Right cardiac atrium (tissue), 5 donors: ENCODE measurements around the gene PTBP1. TPM values are rescaled to one million over a fixed set of nuclear protein-coding genes. Genes with fewer than 3 reads are reported as not detected.

Experiments
- ATAC-seq, 2 donors: fragments of 200-7000 bp; cut with Tn5 transposase; one replicate each; pipeline versions ENCODE4 v1.8.0 to v1.9.1; 2020; ENCODE audit warnings: moderate library complexity in 2 of 2, mild to moderate bottlenecking in 1 of 2
- DNase-seq, 3 donors: peaks; one replicate each; pipeline ENCODE4 v3.0.0-alpha.2; 2020
- H3K27ac ChIP-seq: one replicate; pipeline ENCODE4 v1.5.1; 2013; ENCODE audit warnings: mild to moderate bottlenecking, low read length, control low read depth, moderate library complexity
- H3K27me3 ChIP-seq: one replicate; pipeline ENCODE4 v1.6.1; 2013; ENCODE audit not compliant: control insufficient read depth, insufficient read depth
- H3K4me1 ChIP-seq: one replicate; pipeline ENCODE4 v1.6.1; 2013; ENCODE audit warnings: low read length; ENCODE audit not compliant: control insufficient read depth, insufficient read depth
- H3K4me3 ChIP-seq: one replicate; pipeline ENCODE4 v1.5.1; 2013; ENCODE audit warnings: low read length, control low read depth
- H3K9me3 ChIP-seq: one replicate; pipeline ENCODE4 v1.6.1; 2013; ENCODE audit warnings: low read length; ENCODE audit not compliant: control insufficient read depth
- WGBS: extraction: QIAGEN DNeasy Blood & Tissue Kit; methylation state at CpG from one replicate; pipeline ENCODE4 v1.1.7; 2013; 5-methylcytosine and 5-hydroxymethylcytosine counted together
- intact Hi-C, 4 donors: fragments of 100-400 bp; cut with DNase I; formaldehyde crosslinking; loops; one replicate each; pipeline versions ENCODE4 v1.11.0 to v1.14.0; 2022 to 2023
- polyA plus RNA-seq: library from polyadenylated mRNA; stranded (reverse); fragments of 200-250 nt; gene quantifications from one replicate; pipeline ENCODE4 v1.2.3, GENCODE V29; 2013
- total RNA-seq, 4 donors: library from RNA; stranded (reverse); fragmentation: NEBNext Ultra II Directional; extraction: Animal tissue kit (Norgen Biotek cat#: 25700); gene quantifications; one replicate each; pipeline ENCODE4 v1.2.1, GENCODE V29; 2021
- donor health status: healthy with polysubstance abuse.
- donor health status: DM: no; HTN: yes; CAD: no.
- donor health status: DM: no; HTN: no; CAD: no.
- donor health status: DM: no; HTN: yes; CAD: no; lungs with severe emphysema.
- donor health status: DM: yes; HTN: yes; CAD: no.

Gene PTBP1
- total and polyA plus RNA-seq, 5 donors = 42.9 to 119 (median 81.3) TPM

- H3K4me1 ChIP-seq = no peaks in the 10 kb centered on the region
- no peaks in the 10 kb centered on the region for H3K27me3 ChIP-seq
- intact Hi-C loops = no loop called here
- no peak overlapping the region for H3K27ac ChIP-seq
- ATAC-seq = no peak
- WGBS = 88% methylated on average over 36 of the region's 36 CpGs
- peak in 1 of 3 donors; percentile 42 for DNase-seq
- no peaks in the 10 kb centered on the region for H3K9me3 ChIP-seq
- H3K4me3 ChIP-seq = no peak overlapping the region
Observed at GRCh38 chr19:756821-757688, 40.2 kb upstream of the PTBP1 start.

- ATAC-seq = no peak
Observed at GRCh38 chr19:757811-758668, 39.2 kb upstream of the PTBP1 start.

GRCh38 chr19:763181-763580, 34.1 kb upstream of the PTBP1 start:
- no peaks in the 10 kb centered on the region for H3K9me3 ChIP-seq
- ATAC-seq = no peak
- no peaks in the 10 kb centered on the region for H3K27me3 ChIP-seq
- H3K27ac ChIP-seq = no peak overlapping the region
- intact Hi-C loops = loop anchor here in 2 of 4 donors (10.0 kb wide), 2 partner anchors 162 to 222 kb away; partner anchors contain the start of genes ARID3A (in 1 of the 2) and WDR18 (in 1 of the 2)
- H3K4me3 ChIP-seq = no peak overlapping the region
- H3K4me1 ChIP-seq = no peaks in the 10 kb centered on the region
- no peak for DNase-seq
- WGBS = 94% methylated on average over 10 of the region's 10 CpGs

More at GRCh38 chr19:757811-758668, 39.2 kb upstream of the PTBP1 start:
- Histone ChIP-seq H3K4me3 (no peak overlapping the region), H3K9me3 (no peaks in the 10 kb centered on the region), H3K27ac (no peak overlapping the region), H3K27me3 (no peaks in the 10 kb centered on the region), H3K4me1 (no peaks in the 10 kb centered on the region)
- WGBS = 96% methylated on average over 50 of the region's 50 CpGs
- no peak for DNase-seq
- intact Hi-C loops = no loop called here

- WGBS = 91% methylated on average over 6 of the region's 6 CpGs
- Histone ChIP-seq H3K4me3 (no peak overlapping the region), H3K27ac (no peak overlapping the region), H3K4me1 (no peaks in the 10 kb centered on the region), H3K9me3 (no peaks in the 10 kb centered on the region), H3K27me3 (no peaks in the 10 kb centered on the region)
- intact Hi-C loops = loop anchor here in 2 of 4 donors (10.0 kb wide), 2 partner anchors 161 to 221 kb away; partner anchors contain the start of genes ARID3A (in 1 of the 2) and WDR18 (in 1 of the 2)
- DNase-seq (no peak), ATAC-seq (no peak)
Observed at GRCh38 chr19:763869-764268, 33.4 kb upstream of the PTBP1 start.

- WGBS = 90% methylated on average over 12 of the region's 12 CpGs
- DNase-seq (no peak), ATAC-seq (peak in 1 of 2 donors; percentile 6)
- Histone ChIP-seq H3K27me3 (no peaks in the 10 kb centered on the region), H3K4me3 (no peak overlapping the region), H3K27ac (no peak overlapping the region), H3K9me3 (no peaks in the 10 kb centered on the region), H3K4me1 (no peaks in the 10 kb centered on the region)
- intact Hi-C loops = loop anchor here in 2 of 4 donors (10.0 kb wide), 2 partner anchors 160 to 220 kb away; partner anchors contain the start of genes ARID3A (in 1 of the 2) and WDR18 (in 1 of the 2)
Observed at GRCh38 chr19:764301-764700, 33.0 kb upstream of the PTBP1 start.

GRCh38 chr19:765179-765738, 32.0 kb upstream of the PTBP1 start:
- intact Hi-C loops = loop anchor here in 3 of 4 donors (5.0 to 10.0 kb wide), 4 partner anchors 92 to 220 kb away; partner anchors contain the start of genes ARID3A (in 1 of the 3), CFD (in 1 of the 3) and WDR18 (in 1 of the 3)
- Histone ChIP-seq H3K27ac (no peak overlapping the region), H3K4me1 (no peaks in the 10 kb centered on the region), H3K9me3 (no peaks in the 10 kb centered on the region), H3K4me3 (no peak overlapping the region), H3K27me3 (no peaks in the 10 kb centered on the region)
- WGBS = 80% methylated on average over 7 of the region's 7 CpGs
- DNase-seq (no peak), ATAC-seq (peak; percentile 7 to 13)

GRCh38 chr19:768424-768823, 28.8 kb upstream of the PTBP1 start:
- intact Hi-C loops = loop anchor here in 3 of 4 donors (5.0 to 10.0 kb wide), 4 partner anchors 89 to 216 kb away; partner anchors contain the start of genes ARID3A (in 1 of the 3), CFD (in 1 of the 3) and WDR18 (in 1 of the 3)
- Histone ChIP-seq H3K4me3 (no peak overlapping the region), H3K9me3 (no peaks in the 10 kb centered on the region), H3K27ac (no peak overlapping the region), H3K27me3 (no peaks in the 10 kb centered on the region), H3K4me1 (no peaks in the 10 kb centered on the region)
- WGBS = 67% methylated on average over 14 of the region's 14 CpGs
- ATAC-seq (no peak), DNase-seq (no peak)

- Histone ChIP-seq H3K27ac (no peak overlapping the region), H3K9me3 (no peaks in the 10 kb centered on the region), H3K27me3 (no peaks in the 10 kb centered on the region), H3K4me3 (no peak overlapping the region), H3K4me1 (no peaks in the 10 kb centered on the region)
- 80% methylated on average over 6 of the region's 6 CpGs for WGBS
- peak; percentile 15 to 22 for ATAC-seq
- no peak for DNase-seq
- intact Hi-C loops = loop anchor here (1.0 to 10.0 kb wide), 8 partner anchors 85 to 215 kb away; partner anchors contain the start of genes CFD (in 2 of the 4), WDR18 (in 2 of the 4), ARID3A (in 1 of the 4) and ELANE (in 1 of the 4)
Observed at GRCh38 chr19:769616-770015, 27.6 kb upstream of the PTBP1 start.

- DNase-seq (peak; percentile 62 to 73 (median 67)), ATAC-seq (peak; percentile 50 to 61)
- no peaks in the 10 kb centered on the region for H3K4me1 ChIP-seq
- H3K27me3 ChIP-seq = no peaks in the 10 kb centered on the region
- H3K9me3 ChIP-seq = no peaks in the 10 kb centered on the region
- H3K27ac ChIP-seq = no peak overlapping the region
- intact Hi-C loops = loop anchor here in 2 of 4 donors (2.0 to 10.0 kb wide), 4 partner anchors 83 to 213 kb away; partner anchors contain the start of genes CFD (in 1 of the 2), ELANE (in 1 of the 2) and WDR18 (in 1 of the 2)
- 25% methylated on average over 6 of the region's 6 CpGs for WGBS
- H3K4me3 ChIP-seq = no peak overlapping the region
Observed at GRCh38 chr19:771332-771785, 25.9 kb upstream of the PTBP1 start.

GRCh38 chr19:772063-772462, 25.2 kb upstream of the PTBP1 start:
- no peaks in the 10 kb centered on the region for H3K9me3 ChIP-seq
- no peak overlapping the region for H3K4me3 ChIP-seq
- no peak for ATAC-seq
- H3K27me3 ChIP-seq = no peaks in the 10 kb centered on the region
- 88% methylated on average over 5 of the region's 5 CpGs for WGBS
- no peak for DNase-seq
- no peaks in the 10 kb centered on the region for H3K4me1 ChIP-seq
- intact Hi-C loops = loop anchor here in 2 of 4 donors (10.0 kb wide), 2 partner anchors 83 to 213 kb away; partner anchors contain the start of genes CFD (in 1 of the 2), ELANE (in 1 of the 2) and WDR18 (in 1 of the 2)
- H3K27ac ChIP-seq = no peak overlapping the region
